Esophagus squamous epithelium (tissue), 4 donors: ENCODE data around the gene PGM5.

Experiments used
- CTCF ChIP-seq, 6 experiments: fragments of 450-650 bp in 4 of 6; fragments of 200-600 bp in 2 of 6; sonication (generic) in 2 of 6; IDR thresholded peaks; one replicate each; pipeline ENCODE4 v1.5.1; 2016 to 2019; ENCODE audit warnings: antibody characterized with exemption in 6 of 6, mild to moderate bottlenecking in 4 of 6, moderate library complexity in 4 of 6
- POLR2A ChIP-seq, 4 donors: fragments of 450-650 bp; IDR thresholded peaks; one replicate each; pipeline ENCODE4 v1.6.1; 2017; ENCODE audit warnings: antibody characterized with exemption in 4 of 4, mild to moderate bottlenecking in 4 of 4, moderate library complexity in 3 of 4

- TF ChIP-seq CTCF (IDR thresholded peaks at IDR 0.05) (no peak), POLR2A (IDR thresholded peaks at IDR 0.05) (no peak)
These were observed 180.6 kb downstream of the PGM5 start for GRCh38 chr9:68536876-68537615.
